H7 (cell line): ENCODE measurements around the gene NCOA1. TPM values are rescaled to one million over a fixed set of nuclear protein-coding genes. Genes with fewer than 3 reads are reported as not detected.

Experiments used
- DNase-seq: peaks from one replicate; pipeline ENCODE4 v3.0.0; 2012
- H3K27me3 ChIP-seq: 2 replicates; pipeline ENCODE4 v1.6.0; 2011; ENCODE audit warnings: mild to moderate bottlenecking, low read length; ENCODE audit not compliant: control insufficient read depth, insufficient read depth
- H3K36me3 ChIP-seq: replicated peaks from 2 replicates; pipeline ENCODE4 v1.5.1; 2011; ENCODE audit warnings: low read length; ENCODE audit not compliant: control insufficient read depth, insufficient read depth
- H3K4me3 ChIP-seq: 2 replicates; pipeline ENCODE4 v1.5.1; 2011; ENCODE audit warnings: low read depth, mild to moderate bottlenecking, control low read depth, low read length, moderate library complexity; ENCODE audit not compliant: insufficient read depth
- total RNA-seq: library from RNA; depleted of rRNA; stranded (reverse); fragments of >200 nt; shearing (Covaris generic); gene quantifications from 2 replicates; pipeline ENCODE4 v1.2.3, GENCODE V29; 2014

NCOA1 gene
- total RNA-seq, 1 experiment from 2014 or later = 9.4 TPM

DNA sequence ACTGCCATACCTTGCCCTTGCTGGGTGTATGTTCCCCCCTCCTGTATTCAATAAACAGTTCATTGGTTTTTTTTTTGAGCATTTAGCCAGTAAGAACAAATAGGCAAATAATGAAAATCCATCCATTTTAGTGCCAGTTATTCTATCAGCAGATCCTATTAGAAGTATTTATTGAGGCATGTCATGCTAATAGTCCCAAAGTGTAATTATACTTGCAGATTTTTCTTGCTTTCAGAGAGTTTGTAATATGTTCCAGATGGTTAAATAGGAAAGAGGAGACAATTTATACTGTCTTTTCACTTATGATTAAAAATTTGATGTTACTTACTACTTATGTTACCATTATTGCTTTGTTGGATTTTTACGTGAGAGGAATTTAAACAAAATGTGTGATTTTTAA, 127.6 kb downstream of the NCOA1 start:
- Histone ChIP-seq H3K36me3 (no peaks in the 10 kb centered on the region), H3K4me3 (no peak overlapping the region), H3K27me3 (no peaks in the 10 kb centered on the region)
- no peak for DNase-seq

DNA sequence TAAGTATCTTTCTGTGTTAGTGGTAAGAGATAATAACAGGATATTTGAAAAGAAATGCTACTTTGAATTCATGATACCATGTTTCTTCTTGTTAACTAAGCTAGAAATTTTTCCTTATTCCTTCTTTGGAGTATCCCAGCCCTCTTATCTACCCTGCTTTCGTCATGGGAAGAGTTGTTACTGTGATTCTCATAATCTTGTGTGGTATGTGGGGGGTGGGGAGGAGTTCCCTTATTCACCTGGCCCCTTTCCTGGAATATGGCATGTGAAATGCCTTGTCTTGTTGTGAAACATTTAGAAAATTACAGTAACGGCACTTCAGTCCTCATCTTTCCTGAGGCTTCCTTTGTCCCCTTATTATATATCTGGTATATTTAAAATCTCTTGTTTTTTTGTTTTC, 129.9 kb downstream of the NCOA1 start:
- Histone ChIP-seq H3K4me3 (no peak overlapping the region), H3K27me3 (no peaks in the 10 kb centered on the region), H3K36me3 (no peaks in the 10 kb centered on the region)
- DNase-seq = no peak

DNA sequence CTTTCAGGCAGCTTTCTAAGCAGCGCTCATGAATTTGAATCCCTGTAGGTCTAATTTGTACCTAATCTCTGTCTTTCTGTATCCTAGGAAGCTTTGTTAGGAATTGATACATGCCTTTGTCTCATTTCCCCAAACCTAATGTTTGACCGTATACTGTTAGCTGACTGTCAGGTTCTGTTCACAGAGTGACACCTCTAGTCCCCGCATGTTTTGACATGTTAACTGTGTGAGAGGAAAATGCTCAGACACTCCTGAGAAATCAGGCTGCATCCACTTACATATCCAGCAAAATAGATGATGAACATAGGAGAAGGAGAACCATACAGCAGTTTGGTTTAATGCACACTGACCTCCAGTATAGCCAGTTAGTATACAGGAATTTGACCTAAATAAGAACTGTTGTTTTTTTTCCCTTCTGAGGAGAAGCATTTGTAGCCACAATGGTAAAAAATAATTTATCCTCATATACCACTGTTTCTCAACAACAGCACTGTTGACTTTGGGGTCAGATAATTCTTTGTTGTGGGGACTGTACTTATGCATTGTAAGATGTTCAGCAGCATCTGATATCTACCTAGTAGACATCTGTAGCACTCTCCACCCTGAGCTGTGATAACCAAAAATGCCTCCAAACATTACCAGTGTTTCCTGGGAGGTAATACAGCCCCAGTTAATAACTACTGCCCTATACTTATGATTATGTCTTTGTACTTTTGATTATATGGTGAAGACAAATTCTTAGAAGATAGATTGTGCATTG, 130.9 kb downstream of the NCOA1 start:
- Histone ChIP-seq H3K27me3 (no peaks in the 10 kb centered on the region), H3K4me3 (no peak overlapping the region), H3K36me3 (no peaks in the 10 kb centered on the region)
- no peak for DNase-seq

DNA sequence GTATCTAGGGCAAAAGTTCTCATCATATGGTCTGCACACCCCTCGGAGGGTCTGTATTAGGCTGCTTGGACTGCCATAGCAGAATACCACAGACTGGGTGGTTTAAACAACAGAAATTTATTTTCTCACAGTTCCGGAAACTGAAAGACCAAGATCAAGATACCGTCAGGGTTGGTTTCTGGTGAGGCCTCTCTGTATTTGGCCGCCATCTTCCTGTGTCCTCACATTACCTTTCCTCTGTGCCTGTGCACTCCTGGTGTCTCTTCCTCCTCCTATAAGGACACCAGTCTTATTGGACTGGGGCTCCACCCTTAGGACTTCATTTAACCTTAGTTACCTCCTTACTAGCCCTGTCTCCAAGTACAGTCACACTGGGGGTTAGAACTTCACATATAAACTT, 132.5 kb downstream of the NCOA1 start:
- H3K27me3 ChIP-seq = no peaks in the 10 kb centered on the region
- no peak for DNase-seq
- no peak overlapping the region for H3K4me3 ChIP-seq
- H3K36me3 ChIP-seq = no peaks in the 10 kb centered on the region

DNA sequence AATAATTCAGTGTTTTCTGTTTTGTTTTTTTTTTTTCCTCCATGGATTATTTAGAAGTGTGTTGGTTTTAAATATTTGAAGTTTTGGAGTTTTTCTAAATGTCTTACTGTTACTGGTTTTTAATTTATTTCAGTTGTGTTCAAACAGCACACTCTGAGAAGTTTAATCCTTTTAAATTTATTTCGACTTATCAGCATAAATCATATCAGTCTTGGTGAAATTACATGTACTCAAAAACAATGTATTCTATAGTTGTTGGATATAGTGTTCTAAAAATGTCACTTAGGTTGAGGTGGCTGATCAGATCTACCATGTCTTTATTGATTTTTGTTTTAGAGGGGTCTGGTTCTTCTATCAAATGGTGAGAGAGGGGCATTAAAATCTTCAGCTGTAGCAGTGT, 134.7 kb downstream of the NCOA1 start:
- no peak overlapping the region for H3K4me3 ChIP-seq
- H3K36me3 ChIP-seq = no peaks in the 10 kb centered on the region
- no peaks in the 10 kb centered on the region for H3K27me3 ChIP-seq
- no peak for DNase-seq

DNA sequence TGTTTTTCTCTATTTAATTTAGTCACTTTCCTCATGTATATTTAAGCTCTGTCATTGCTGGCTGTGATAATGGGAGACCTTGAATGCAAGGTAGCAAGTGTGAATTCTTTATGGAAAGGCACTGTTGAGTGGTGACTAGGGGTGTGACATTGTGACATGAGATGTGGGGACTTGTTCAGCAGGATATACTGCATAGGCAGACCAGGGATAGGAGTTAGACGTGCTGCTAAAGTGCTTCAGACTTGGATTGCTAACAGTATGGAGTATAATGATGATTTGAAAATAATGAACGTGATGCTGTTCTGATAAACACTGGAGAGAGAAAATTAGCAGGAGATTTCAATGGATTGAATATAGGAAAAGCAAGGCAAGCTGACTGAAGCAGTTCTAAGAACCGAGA, 135.1 kb downstream of the NCOA1 start:
- H3K36me3 ChIP-seq = no peaks in the 10 kb centered on the region
- no peak overlapping the region for H3K4me3 ChIP-seq
- no peaks in the 10 kb centered on the region for H3K27me3 ChIP-seq
- no peak for DNase-seq

DNA sequence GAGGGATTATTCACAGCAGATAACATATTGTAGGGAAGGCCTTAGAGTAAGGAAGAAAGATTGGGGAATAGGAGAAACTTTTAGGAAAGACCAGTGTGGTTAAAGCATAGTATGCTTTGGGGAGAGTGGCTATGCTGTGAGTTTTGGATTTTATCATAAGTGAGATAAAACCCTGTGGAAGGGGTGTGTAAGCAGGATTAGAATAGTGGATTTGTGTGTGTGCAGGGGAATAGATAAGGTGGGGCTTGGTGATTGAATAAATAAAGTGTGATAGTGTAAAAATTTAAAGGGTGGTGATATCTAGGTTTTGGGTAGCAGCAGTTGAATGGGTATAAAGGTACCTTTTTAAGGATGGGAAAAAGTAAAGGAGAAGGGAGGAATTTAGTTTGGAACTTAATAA, 137.7 kb downstream of the NCOA1 start:
- no peak overlapping the region for H3K4me3 ChIP-seq
- no peak for DNase-seq
- no peaks in the 10 kb centered on the region for H3K36me3 ChIP-seq
- H3K27me3 ChIP-seq = no peaks in the 10 kb centered on the region

DNA sequence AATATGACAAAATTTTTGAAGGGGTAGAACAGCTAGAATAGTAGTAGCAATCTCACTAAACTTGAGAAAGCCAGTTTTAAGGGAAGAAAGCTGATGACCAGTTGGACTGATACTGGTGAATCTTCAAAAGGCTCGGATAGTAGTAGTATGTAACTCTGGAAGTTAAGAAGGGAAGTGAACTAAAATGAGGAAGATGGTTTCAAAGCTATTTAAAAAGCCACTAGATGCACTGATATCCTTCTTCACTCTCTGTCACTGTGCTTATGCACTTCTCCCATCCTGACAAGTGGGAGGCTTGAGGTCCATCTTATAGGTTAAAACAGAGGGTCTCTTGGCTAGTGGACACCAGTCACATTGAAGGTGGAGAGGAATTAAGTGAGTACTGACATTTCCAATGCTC, 141.1 kb downstream of the NCOA1 start:
- DNase-seq = no peak
- H3K4me3 ChIP-seq = no peak overlapping the region
- H3K36me3 ChIP-seq = no peaks in the 10 kb centered on the region
- H3K27me3 ChIP-seq = no peaks in the 10 kb centered on the region

DNA sequence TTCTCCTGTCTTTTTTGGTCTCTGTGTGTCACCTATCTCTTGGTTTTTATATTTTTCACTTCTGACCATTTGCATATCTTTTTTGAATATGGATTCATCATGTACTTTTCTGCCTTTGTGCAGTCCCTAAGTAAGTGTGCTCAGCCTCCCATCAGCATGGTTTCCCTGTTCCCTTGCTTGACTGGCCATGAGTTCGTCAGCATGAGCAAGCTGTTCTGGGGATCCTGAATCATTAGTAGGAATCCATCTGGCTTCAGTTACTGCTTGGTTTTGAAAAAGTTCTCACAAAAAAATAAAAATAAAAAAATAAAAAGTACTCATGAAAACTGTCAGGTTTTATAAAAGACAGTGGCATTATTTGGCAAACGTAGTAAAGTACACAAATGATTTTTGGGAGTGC, 144.1 kb downstream of the NCOA1 start:
- no peak for DNase-seq
- H3K36me3 ChIP-seq = no peaks in the 10 kb centered on the region
- H3K4me3 ChIP-seq = no peak overlapping the region
- H3K27me3 ChIP-seq = no peaks in the 10 kb centered on the region

DNA sequence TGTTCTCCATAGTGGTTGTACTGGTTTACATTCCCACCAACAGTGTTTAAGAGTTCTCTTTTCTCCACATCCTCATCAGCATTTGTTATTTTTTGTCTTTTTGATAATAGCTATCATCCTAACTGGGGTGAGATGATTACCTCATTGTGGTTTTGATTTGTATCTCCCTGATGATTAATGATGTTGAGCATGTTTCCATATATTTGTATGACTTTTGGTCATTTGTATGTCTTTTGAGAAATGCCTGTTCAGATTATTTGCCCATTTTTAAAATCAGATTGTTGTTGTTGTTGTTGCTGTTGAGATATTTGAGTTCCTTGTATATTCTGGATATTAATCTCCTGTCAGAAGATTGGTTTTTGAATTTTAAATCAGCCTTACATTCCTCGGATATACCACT, 147.5 kb downstream of the NCOA1 start:
- Histone ChIP-seq H3K4me3 (no peak overlapping the region), H3K36me3 (no peaks in the 10 kb centered on the region), H3K27me3 (no peaks in the 10 kb centered on the region)
- no peak for DNase-seq

DNA sequence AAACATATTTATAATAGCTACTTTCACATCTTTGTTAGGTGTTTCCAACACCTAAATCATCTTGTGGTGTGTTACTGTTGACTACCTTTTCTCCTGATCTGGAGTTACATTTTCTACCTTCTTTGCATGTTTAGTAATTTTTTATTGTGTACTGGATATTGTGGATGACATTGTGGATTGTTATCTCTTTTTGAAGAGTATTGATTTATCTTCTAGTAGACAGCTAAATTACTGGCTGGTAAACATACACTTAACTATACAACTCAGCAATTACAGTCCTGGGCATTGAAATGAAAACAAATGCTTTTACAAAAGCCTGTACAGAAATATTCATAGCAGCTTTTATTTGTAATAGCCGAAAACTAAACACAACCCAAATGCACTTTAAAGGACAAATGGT, 151.3 kb downstream of the NCOA1 start:
- DNase-seq = no peak
- Histone ChIP-seq H3K4me3 (no peak overlapping the region), H3K36me3 (no peaks in the 10 kb centered on the region), H3K27me3 (no peaks in the 10 kb centered on the region)

DNA sequence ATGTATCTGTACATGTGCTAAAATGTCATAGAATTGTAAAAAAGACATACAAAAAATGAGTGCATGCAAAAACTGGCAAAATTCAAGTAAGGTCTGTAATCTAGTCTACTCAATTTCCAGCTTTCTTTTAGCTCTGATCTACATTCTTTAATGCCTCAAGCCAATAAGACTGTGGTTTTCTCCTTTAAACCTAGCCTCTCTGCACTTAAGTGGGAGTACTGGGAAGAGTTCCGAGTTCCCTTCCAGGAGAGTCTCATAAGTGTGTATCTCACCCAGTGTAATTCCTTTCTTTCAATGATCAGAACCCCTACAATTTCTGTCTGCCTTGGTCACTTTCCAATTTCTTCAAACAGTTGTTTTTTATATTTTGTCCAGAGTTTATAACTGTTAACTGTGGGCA, 152.0 kb downstream of the NCOA1 start:
- Histone ChIP-seq H3K27me3 (no peaks in the 10 kb centered on the region), H3K36me3 (no peaks in the 10 kb centered on the region), H3K4me3 (no peak overlapping the region)
- no peak for DNase-seq

DNA sequence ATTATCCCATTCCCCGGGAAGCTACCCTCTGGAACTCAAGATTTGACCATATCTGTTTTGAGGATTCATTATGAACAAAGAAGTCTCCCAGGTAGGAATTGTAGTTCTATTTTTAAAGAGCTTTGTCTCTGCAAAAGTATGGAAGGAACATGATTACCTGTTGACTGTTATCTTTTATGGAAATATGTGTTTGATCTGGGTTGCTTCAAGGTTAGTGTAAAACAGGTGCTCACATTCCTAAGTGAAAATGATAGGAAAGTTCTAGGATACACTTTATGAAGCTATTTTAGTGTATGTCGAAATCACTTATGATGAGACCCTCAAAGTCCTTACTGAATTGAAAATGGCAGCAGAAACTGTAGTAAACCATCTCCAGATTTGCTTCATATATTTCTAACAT, 153.0 kb downstream of the NCOA1 start:
- DNase-seq = no peak
- Histone ChIP-seq H3K4me3 (no peak overlapping the region), H3K36me3 (no peaks in the 10 kb centered on the region), H3K27me3 (no peaks in the 10 kb centered on the region)

DNA sequence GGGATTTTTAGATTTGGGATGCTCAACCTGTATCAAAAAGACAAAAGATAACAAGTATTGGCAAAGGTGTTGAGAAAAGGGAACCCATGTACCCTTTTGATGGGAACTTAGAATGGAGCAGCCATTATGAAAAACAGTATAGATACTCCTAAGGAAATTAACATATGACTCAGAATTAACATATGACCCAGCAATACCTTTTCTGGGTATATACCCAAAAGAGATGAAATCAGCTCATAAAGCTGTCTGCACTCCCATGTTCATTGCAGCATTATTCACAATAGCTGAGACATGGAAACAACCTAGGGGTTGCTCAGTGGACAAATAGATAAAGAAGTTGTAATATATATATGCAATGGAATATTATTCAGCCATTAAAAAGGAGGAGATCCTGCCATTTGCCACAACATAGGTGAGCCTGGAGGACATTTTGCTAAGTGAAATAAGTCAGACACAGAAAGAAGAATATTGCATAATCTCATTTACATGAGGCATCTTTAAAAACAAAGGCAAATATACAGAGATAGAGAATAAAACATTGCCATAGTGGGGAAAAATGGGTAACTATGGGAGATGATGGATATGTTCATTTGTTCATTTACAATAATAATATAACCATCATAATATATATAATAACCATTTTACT, 160.1 kb downstream of the NCOA1 start:
- DNase-seq = no peak
- Histone ChIP-seq H3K36me3 (no peaks in the 10 kb centered on the region), H3K4me3 (no peak overlapping the region), H3K27me3 (no peaks in the 10 kb centered on the region)

DNA sequence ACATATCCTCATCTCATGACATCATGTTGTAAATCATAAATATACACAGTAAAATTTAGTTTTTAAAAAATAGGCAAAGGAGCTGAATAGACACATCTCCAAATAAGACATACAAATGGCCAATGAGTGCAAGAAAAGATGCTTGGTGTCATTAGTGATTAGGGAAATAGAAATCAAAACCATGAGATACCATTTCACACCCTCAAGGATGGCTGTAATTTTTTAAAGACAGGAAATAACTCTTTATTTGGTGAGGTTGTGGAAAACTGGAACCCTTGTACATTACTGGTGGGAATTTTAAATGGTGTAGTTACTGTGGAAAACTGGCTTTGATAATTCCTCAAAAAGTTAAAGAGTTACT, 160.6 kb downstream of the NCOA1 start:
- no peaks in the 10 kb centered on the region for H3K27me3 ChIP-seq
- H3K36me3 ChIP-seq = no peaks in the 10 kb centered on the region

More for the DNA sequence above, 160.6 kb downstream of the NCOA1 start:
- H3K4me3 ChIP-seq = no peak overlapping the region
- no peak for DNase-seq
